H1 (cell line): ENCODE results near the gene SP1. TPM values are rescaled to one million over a fixed set of nuclear protein-coding genes. Genes with fewer than 3 reads are reported as not detected.

Experiments
- CTCF ChIA-PET: fragments of 300-600 bp; sonication (Branson Sonifier 250); formaldehyde crosslinking; loops from one replicate; lab custom pipeline; 2021; ENCODE audit not compliant: partially characterized antibody; lab: Charles Lee
- POLR2A ChIA-PET: fragments of 300-600 bp; sonication (Branson Sonifier 250); formaldehyde crosslinking; loops from one replicate; lab custom pipeline; 2021; ENCODE audit warnings: inconsistent platforms; ENCODE audit not compliant: partially characterized antibody; lab: Charles Lee
- DNase-seq, 2 experiments: peaks; one replicate each; pipeline versions ENCODE4 v3.0.0 to v3.0.0-alpha.2; 2010 to 2022; ENCODE audit warnings: low spot score in 2 of 2, low read depth in 1 of 2, mixed read lengths in 1 of 2
- FAIRE-seq: peaks from 2 replicates; lab custom pipeline; 2011; peaks lifted over from hg19 to GRCh38; lab: Jason Lieb, UNC
- H2AFZ ChIP-seq: 2 replicates; pipeline ENCODE4 v1.8.1; 2012; ENCODE audit warnings: low read length, inconsistent platforms
- H2AK5ac ChIP-seq: 2 replicates; pipeline ENCODE4 v1.6.1; 2013; ENCODE audit warnings: low read depth, low read length
- H2BK120ac ChIP-seq: replicated peaks from 2 replicates; pipeline ENCODE3; 2013; ENCODE audit warnings: low read depth, low read length, inconsistent platforms
- H2BK12ac ChIP-seq: 2 replicates; pipeline ENCODE4 v1.6.1; 2013; ENCODE audit warnings: low read depth, low read length
- H2BK15ac ChIP-seq: 2 replicates; pipeline ENCODE4 v1.6.1; 2013; ENCODE audit warnings: low read length
- H2BK20ac ChIP-seq: 2 replicates; pipeline ENCODE4 v1.6.1; 2013; ENCODE audit warnings: low read length
- H2BK5ac ChIP-seq: 2 replicates; pipeline ENCODE4 v1.6.1; 2013; ENCODE audit warnings: low read depth, low read length
- H3K14ac ChIP-seq: 2 replicates; pipeline ENCODE4 v1.6.1; 2013; ENCODE audit warnings: inconsistent platforms; ENCODE audit not compliant: insufficient read length
- H3K18ac ChIP-seq: 2 replicates; pipeline ENCODE4 v1.6.1; 2013; ENCODE audit warnings: low read length; ENCODE audit errors: extremely low read depth
- H3K23ac ChIP-seq: 2 replicates; pipeline ENCODE4 v1.6.1; 2013; ENCODE audit warnings: inconsistent platforms; ENCODE audit not compliant: insufficient read length
- H3K23me2 ChIP-seq: 2 replicates; pipeline ENCODE4 v1.6.1; 2013; ENCODE audit warnings: low read depth, low read length
- H3K27ac ChIP-seq: 2 replicates; pipeline ENCODE4 v1.6.1; 2011; ENCODE audit warnings: low read depth, low read length, inconsistent platforms
- H3K27me3 ChIP-seq, 4 experiments: replicated peaks in 1 of 4; 1 replicate in 1 of 4; 2 replicates in 3 of 4; pipeline versions ENCODE4 v1.6.1 to v1.8.1; 2011 to 2013; ENCODE audit warnings: low read length in 3 of 4, mild to moderate bottlenecking in 3 of 4, inconsistent platforms in 2 of 4, mixed read lengths in 2 of 4, moderate library complexity in 1 of 4; ENCODE audit not compliant: control insufficient read depth in 3 of 4, insufficient read depth in 3 of 4; ENCODE audit errors: extremely low read depth in 1 of 4
- H3K36me3 ChIP-seq, 4 experiments: 2 replicates each; pipeline versions ENCODE4 v1.6.1 to v1.8.1; 2011 to 2013; ENCODE audit warnings: mild to moderate bottlenecking in 4 of 4, low read length in 3 of 4, moderate library complexity in 2 of 4, control low read depth in 1 of 4, inconsistent platforms in 1 of 4; ENCODE audit not compliant: insufficient read depth in 4 of 4, control insufficient read depth in 2 of 4
- H3K4ac ChIP-seq: replicated peaks from 2 replicates; pipeline ENCODE3; 2013; ENCODE audit warnings: low read length, low read depth, mixed read lengths, inconsistent platforms; ENCODE audit not compliant: insufficient read length
- H3K4me1 ChIP-seq, 4 experiments: replicated peaks in 1 of 4; 1 replicate in 1 of 4; 2 replicates in 3 of 4; pipeline versions ENCODE4 v1.6.1 to v1.8.1; 2011 to 2013; ENCODE audit warnings: low read length in 3 of 4, inconsistent platforms in 2 of 4, mixed read lengths in 1 of 4; ENCODE audit not compliant: insufficient read depth in 4 of 4, control insufficient read depth in 3 of 4
- H3K4me2 ChIP-seq, 2 experiments: 2 replicates each; pipeline versions ENCODE4 v1.6.1 to v1.8.1; 2011 to 2013; ENCODE audit warnings: low read depth in 2 of 2, low read length in 2 of 2, control low read depth in 1 of 2, inconsistent platforms in 1 of 2, mild to moderate bottlenecking in 1 of 2; ENCODE audit not compliant: insufficient read depth in 1 of 2
- H3K4me3 ChIP-seq, 4 experiments: fragments of 200-600, 300-600 bp in 1 of 4; sonication (generic), shearing (Covaris generic), sonication (Bioruptor Twin) in 1 of 4; 2 replicates each; pipeline versions ENCODE4 v1.5.1 to v1.8.1; 2011 to 2016; ENCODE audit warnings: low read length in 4 of 4, low read depth in 3 of 4, control low read depth in 2 of 4, inconsistent platforms in 2 of 4, mild to moderate bottlenecking in 2 of 4, mixed read lengths in 1 of 4, moderate library complexity in 1 of 4; ENCODE audit not compliant: insufficient read depth in 2 of 4; ENCODE audit errors: extremely low read depth in 1 of 4
- H3K56ac ChIP-seq: replicated peaks from 2 replicates; pipeline ENCODE3; 2013; ENCODE audit warnings: low read depth, mild to moderate bottlenecking, mixed read lengths, low read length, inconsistent platforms; ENCODE audit not compliant: insufficient read length
- H3K79me1 ChIP-seq: 2 replicates; pipeline ENCODE4 v1.6.1; 2013; ENCODE audit warnings: low read depth, low read length, control low read depth
- H3K79me2 ChIP-seq, 2 experiments: 2 replicates each; pipeline versions ENCODE4 v1.6.1 to v1.8.1; 2012 to 2013; ENCODE audit warnings: low read length in 2 of 2, mild to moderate bottlenecking in 2 of 2, inconsistent platforms in 1 of 2; ENCODE audit not compliant: insufficient read depth in 2 of 2, control insufficient read depth in 1 of 2
- H3K9ac ChIP-seq, 4 experiments: replicated peaks in 1 of 4; 1 replicate in 1 of 4; 2 replicates in 3 of 4; pipeline versions ENCODE4 v1.6.1 to v1.8.1; 2011 to 2013; ENCODE audit warnings: low read depth in 3 of 4, low read length in 3 of 4, control low read depth in 2 of 4, mild to moderate bottlenecking in 2 of 4, moderate library complexity in 2 of 4, inconsistent platforms in 1 of 4; ENCODE audit errors: extremely low read depth in 1 of 4
- H3K9me3 ChIP-seq, 2 experiments: 2 replicates each; pipeline versions ENCODE4 v1.6.1 to v1.8.1; 2012 to 2013; ENCODE audit warnings: mild to moderate bottlenecking in 2 of 2, moderate library complexity in 2 of 2, control low read depth in 1 of 2, inconsistent platforms in 1 of 2, low read depth in 1 of 2, low read length in 1 of 2, mixed read lengths in 1 of 2; ENCODE audit not compliant: insufficient read depth in 2 of 2
- H4K20me1 ChIP-seq, 2 experiments: replicated peaks in 1 of 2; 2 replicates each; pipeline versions ENCODE3 to v1.8.1; 2011 to 2013; ENCODE audit warnings: inconsistent platforms in 2 of 2, low read length in 2 of 2, mild to moderate bottlenecking in 1 of 2; ENCODE audit not compliant: insufficient read depth in 2 of 2, control insufficient read depth in 1 of 2
- H4K5ac ChIP-seq: 2 replicates; pipeline ENCODE4 v1.6.1; 2013; ENCODE audit warnings: low read length, low read depth, mixed read lengths, inconsistent platforms; ENCODE audit not compliant: insufficient read length
- H4K8ac ChIP-seq: 2 replicates; pipeline ENCODE4 v1.8.0; 2013; ENCODE audit warnings: mild to moderate bottlenecking, moderate library complexity, low read length, inconsistent platforms; ENCODE audit not compliant: insufficient read depth; ENCODE audit errors: extremely low read depth
- H4K91ac ChIP-seq: replicated peaks from 2 replicates; pipeline ENCODE3; 2013; ENCODE audit warnings: low read length, mixed read lengths, inconsistent platforms; ENCODE audit not compliant: insufficient read length
- ATF2 ChIP-seq: IDR thresholded peaks from 2 replicates; pipeline ENCODE4 v1.6.1; 2012; ENCODE audit warnings: low read length, inconsistent platforms
- BRCA1 ChIP-seq: IDR thresholded peaks from 2 replicates; pipeline ENCODE4 v1.6.1; 2012; ENCODE audit warnings: low read depth, low read length, improper control_type of control experiment
- CHD2 ChIP-seq: IDR thresholded peaks from 2 replicates; pipeline ENCODE4 v1.6.1; 2012; ENCODE audit warnings: low read length, improper control_type of control experiment
- EZH2 ChIP-seq: fragments of 200-600 bp; sonication (generic); IDR thresholded peaks from 2 replicates; pipeline ENCODE4 v1.7.1; 2012; ENCODE audit warnings: low read depth, mild to moderate bottlenecking, moderate library complexity, low read length, inconsistent platforms; ENCODE audit not compliant: severe bottlenecking
- FOSL1 ChIP-seq: IDR thresholded peaks from 2 replicates; pipeline ENCODE4 v1.6.1; 2011; ENCODE audit warnings: mild to moderate bottlenecking, low read depth, low read length, moderate library complexity; ENCODE audit not compliant: insufficient read depth
- NANOG ChIP-seq: IDR thresholded peaks from 2 replicates; pipeline ENCODE4 v1.6.1; 2011; ENCODE audit warnings: low read length, low read depth, mild to moderate bottlenecking, inconsistent platforms; ENCODE audit not compliant: insufficient read depth, poor library complexity, severe bottlenecking
- NRF1 ChIP-seq: IDR thresholded peaks from 2 replicates; pipeline ENCODE4 v1.6.1; 2011; ENCODE audit warnings: mild to moderate bottlenecking, low read depth, low read length, improper control_type of control experiment
- RNF2 ChIP-seq: fragments of 200-900, 300-1000 bp; sonication (generic); IDR thresholded peaks from 2 replicates; pipeline ENCODE4 v1.7.1; 2016; ENCODE audit warnings: borderline replicate concordance, low read depth, mild to moderate bottlenecking, antibody characterized with exemption, low read length; ENCODE audit not compliant: poor library complexity, severe bottlenecking; ENCODE audit errors: missing control alignments
- SRF ChIP-seq: IDR thresholded peaks from 2 replicates; pipeline ENCODE4 v1.6.1; 2011; ENCODE audit warnings: mild to moderate bottlenecking, low read depth, low read length, moderate library complexity
- SUZ12 ChIP-seq: fragments of 200-600 bp; sonication (generic); IDR thresholded peaks from 2 replicates; pipeline ENCODE4 v1.6.1; 2012; ENCODE audit warnings: mild to moderate bottlenecking, inconsistent platforms, low read length, moderate library complexity, mixed read lengths
- TCF12 ChIP-seq: IDR thresholded peaks from 2 replicates; pipeline ENCODE4 v1.6.1; 2011; ENCODE audit warnings: low read depth, mild to moderate bottlenecking, low read length
- YY1 ChIP-seq: IDR thresholded peaks from 2 replicates; pipeline ENCODE4 v1.6.1; 2011; ENCODE audit warnings: low read depth, mild to moderate bottlenecking, low read length
- WGBS, 2 experiments: shearing (Covaris generic) in 1 of 2; methylation state at CpG; one replicate each; pipeline versions ENCODE4 v1.1.6 to v1.1.7; 2013 to 2015; ENCODE audit warnings: low lambda C conversion rate in 2 of 2, mixed read lengths in 2 of 2, inconsistent platforms in 1 of 2, low coverage in 1 of 2, missing lambda C conversion rate in 1 of 2; ENCODE audit not compliant: insufficient replicate concordance in 2 of 2, insufficient coverage in 1 of 2, insufficient read length in 1 of 2; ENCODE audit errors: extremely low coverage in 1 of 2, missing lambda C conversion rate in 1 of 2; 5-methylcytosine and 5-hydroxymethylcytosine counted together
- polyA plus RNA-seq, 7 experiments: library from polyadenylated mRNA; depleted of rRNA in 3 of 7; stranded (reverse) in 5 of 7; unstranded in 2 of 7; fragments of >200 nt in 5 of 7; fragments of 200-250 nt in 2 of 7; gene quantifications; 1 replicate in 5 of 7; 2 replicates in 1 of 7; 4 replicates in 1 of 7; pipeline versions ENCODE4 v1.2.1 to v1.2.3, GENCODE V29; 2011 to 2013; ENCODE audit warnings: missing spikeins in 2 of 7, mixed read lengths in 2 of 7
- total RNA-seq: library from RNA; stranded (reverse); fragmentation: NEBNext Ultra II Directional; extraction: Animal tissue kit (Norgen Biotek cat#: 25700); gene quantifications from 2 replicates; pipeline ENCODE4 v1.2.1, GENCODE V29; 2021

SP1 gene
- total and polyA plus RNA-seq, 2 of the 8 experiments (the other 6 are each of a cell fraction or from before 2014, with no cell fraction given) = 50.7 to 75.2 TPM

GRCh38 chr12:53346491-53346890 lies 33.5 kb upstream of the SP1 start:
- Histone ChIP-seq H3K14ac (no peak overlapping the region), H2BK20ac (no peak overlapping the region), H4K8ac (no peak overlapping the region), H3K4me2 (no peak overlapping the region; a peak in 1 of 4 replicates), H3K79me1 (no peaks in the 10 kb centered on the region), H3K9ac (no peak overlapping the region), H2AK5ac (no peak overlapping the region), H3K27me3 (peaks cover 3 to 13% (median 5%) of the 10 kb centered on the region in 4 experiments; a peak in 4 of 7 replicates), H4K5ac (no peak overlapping the region), H2AFZ (no peak overlapping the region), H3K36me3 (no peaks in the 10 kb centered on the region), H4K91ac (no peak overlapping the region), H4K20me1 (no peaks in the 10 kb centered on the region), H3K56ac (no peak overlapping the region), H2BK5ac (no peak overlapping the region), H3K23me2 (peaks cover 3% of the 10 kb centered on the region; the same call in 1 of the 2 replicates), H3K23ac (no peak overlapping the region), H3K27ac (no peak overlapping the region), H3K79me2 (no peaks in the 10 kb centered on the region), H3K4me3 (no peak overlapping the region), H2BK12ac (no peak overlapping the region), H3K4ac (no peak overlapping the region), H3K18ac (no peak overlapping the region), H2BK15ac (0 out of 2 replicates have a peak overlapping the region, but pooled peaks have one; percentile 18), H3K4me1 (peaks cover 0 to 15% (median 8%) of the 10 kb centered on the region in 4 experiments; a peak in 5 of 7 replicates), H2BK120ac (no peak overlapping the region), H3K9me3 (no peaks in the 10 kb centered on the region)
- no peak for FAIRE-seq
- ChIA-PET CTCF (interaction anchor here (1.0 to 21.3 kb wide), 5 partner anchors 18 to 136 kb away, joined by 3 to 381 read pairs (median 4); partner anchors contain the start of genes AAAS and SP7), POLR2A (interaction anchor here (1.1 to 3.6 kb wide), 7 partner anchors 11 to 152 kb away, joined by 3 to 19 read pairs (median 8); partner anchors contain the start of genes SP1 and SP7)
- WGBS, 2 experiments = 75% methylated on average over 1 of the region's 1 CpG; no CpG with 5 or more reads in 1 of the 2 experiments
- DNase-seq = no peak
- no peak for TF ChIP-seq FOSL1
- no peak for TF ChIP-seq SUZ12
- no peak for TF ChIP-seq EZH2
- no peak for TF ChIP-seq TCF12
- no peak for TF ChIP-seq ATF2
- no peak for TF ChIP-seq RNF2
- TF ChIP-seq CHD2 = no peak
- TF ChIP-seq YY1 = no peak
- TF ChIP-seq BRCA1 = no peak
- no peak for TF ChIP-seq SRF
- TF ChIP-seq NRF1 = no peak
- TF ChIP-seq NANOG = no peak
